NB4 (cell line): ENCODE measurements around the gene HSPG2.
"Not testable (repeated sequence)": the region's sequence is repeated elsewhere in the genome, so short reads cannot be mapped to it uniquely, and the experiment has no call there.

Source experiments
- DNase-seq: peaks from one replicate; pipeline ENCODE4 v3.0.0; 2010; ENCODE audit warnings: low read depth
- H3K4me3 ChIP-seq: one replicate; pipeline ENCODE4 v1.5.1; 2011; ENCODE audit warnings: mild to moderate bottlenecking, low read depth, low read length, moderate library complexity
- MYC ChIP-seq: IDR thresholded peaks from 2 replicates; pipeline ENCODE4 v1.6.1; 2011; ENCODE audit warnings: low read depth, low read length
- POLR2A ChIP-seq: IDR thresholded peaks from 2 replicates; pipeline ENCODE4 v1.6.1; 2011; ENCODE audit warnings: mild to moderate bottlenecking; ENCODE audit not compliant: insufficient read length; ENCODE audit errors: extremely low read depth
- TF ChIP-seq, protein P1 (sequence below): IDR thresholded peaks from 2 replicates; pipeline ENCODE4 v1.6.1; 2011; ENCODE audit warnings: low read depth, low read length
- TF ChIP-seq, protein P2 (sequence below): IDR thresholded peaks from one replicate; pipeline ENCODE4 v1.5.1; 2012; ENCODE audit warnings: low read depth, low read length

HSPG2 gene

DNA sequence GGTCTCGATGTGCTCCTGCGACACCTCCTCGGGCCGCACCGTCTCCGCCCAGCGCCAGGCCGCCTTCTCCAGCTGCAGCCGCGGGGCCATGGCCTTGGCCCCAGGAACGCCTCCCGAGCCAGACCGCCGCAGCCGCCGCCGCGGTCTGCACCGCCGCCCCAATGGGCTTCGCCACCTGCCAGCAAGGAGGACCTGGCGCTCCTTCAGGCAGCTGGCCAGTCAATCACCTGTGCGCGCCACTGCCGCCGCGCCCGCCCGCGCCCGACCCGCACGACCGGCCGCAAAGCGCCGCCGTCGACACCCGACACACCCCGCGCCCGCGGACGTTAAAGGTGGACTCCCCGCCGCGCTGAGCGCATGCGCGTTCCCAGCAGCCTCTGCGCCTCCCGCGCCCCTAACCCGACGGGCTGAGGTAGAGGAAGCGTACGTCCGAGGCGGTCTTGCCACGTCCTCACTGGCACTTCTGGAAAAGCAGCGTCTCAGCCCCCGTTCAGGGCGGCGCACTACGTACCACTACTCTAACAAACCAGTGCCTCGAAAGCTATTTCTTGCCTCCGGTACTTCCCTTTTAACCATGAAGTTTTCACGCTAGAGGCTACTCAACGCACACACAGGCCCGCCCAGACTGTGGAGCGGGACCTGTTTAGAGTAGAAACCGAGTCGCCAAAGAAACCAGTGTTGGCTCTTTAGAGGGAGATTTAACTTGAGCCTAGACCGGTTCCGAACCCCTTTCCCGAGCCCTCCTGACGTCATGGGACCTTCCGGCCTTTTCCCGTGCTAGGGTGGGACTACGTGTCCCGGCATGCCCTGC is 154.0 kb downstream of the HSPG2 start, which contains the start of gene USP48:
Gene USP48, minus strand, starts transcription at position 282 of the 811 bp plus-strand sequence. Its CDS starts 192 bp downstream, at position 90.
- peak within 1 kb of the TSS; percentile 85 for H3K4me3 ChIP-seq
- peak; percentile 97 for DNase-seq
- no peak for TF ChIP-seq MYC
- TF ChIP-seq, protein P1, sequence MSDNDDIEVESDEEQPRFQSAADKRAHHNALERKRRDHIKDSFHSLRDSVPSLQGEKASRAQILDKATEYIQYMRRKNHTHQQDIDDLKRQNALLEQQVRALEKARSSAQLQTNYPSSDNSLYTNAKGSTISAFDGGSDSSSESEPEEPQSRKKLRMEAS: peak; percentile 54; the same call in 1 of the 2 replicates
- peak; percentile 98 for TF ChIP-seq POLR2A

DNA sequence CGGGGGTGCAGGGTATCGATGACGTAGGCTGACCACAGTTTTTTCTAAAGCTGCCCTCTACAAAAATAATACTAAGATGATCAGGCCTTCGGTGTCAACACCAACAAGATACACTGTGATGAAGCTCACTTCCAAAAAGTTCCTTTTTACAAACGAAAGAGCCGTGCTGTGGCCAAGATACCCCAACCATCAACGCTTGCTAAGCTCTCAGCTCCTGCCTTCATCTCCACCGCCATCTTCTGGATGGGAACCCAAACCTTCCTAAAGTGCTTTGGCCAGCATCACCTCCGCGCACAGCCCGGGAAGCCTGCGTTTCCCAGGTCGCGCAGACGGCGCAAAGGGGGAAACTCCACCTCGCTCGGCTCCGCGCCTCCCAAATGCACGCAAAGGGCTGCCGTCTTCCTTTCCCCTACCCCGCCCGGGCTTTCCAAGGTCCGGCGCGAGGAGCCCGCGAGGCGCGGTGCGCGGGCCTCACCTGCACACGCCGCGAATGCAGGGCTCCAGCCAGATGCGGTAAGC is 154.7 kb downstream of the HSPG2 start:
- TF ChIP-seq POLR2A: no peak
- TF ChIP-seq, protein P1: no peak
- TF ChIP-seq MYC: peak; percentile 11; the same call in 1 of the 2 replicates
- peak; percentile 83 for DNase-seq
- peak overlapping the region; percentile 85 for H3K4me3 ChIP-seq

DNA sequence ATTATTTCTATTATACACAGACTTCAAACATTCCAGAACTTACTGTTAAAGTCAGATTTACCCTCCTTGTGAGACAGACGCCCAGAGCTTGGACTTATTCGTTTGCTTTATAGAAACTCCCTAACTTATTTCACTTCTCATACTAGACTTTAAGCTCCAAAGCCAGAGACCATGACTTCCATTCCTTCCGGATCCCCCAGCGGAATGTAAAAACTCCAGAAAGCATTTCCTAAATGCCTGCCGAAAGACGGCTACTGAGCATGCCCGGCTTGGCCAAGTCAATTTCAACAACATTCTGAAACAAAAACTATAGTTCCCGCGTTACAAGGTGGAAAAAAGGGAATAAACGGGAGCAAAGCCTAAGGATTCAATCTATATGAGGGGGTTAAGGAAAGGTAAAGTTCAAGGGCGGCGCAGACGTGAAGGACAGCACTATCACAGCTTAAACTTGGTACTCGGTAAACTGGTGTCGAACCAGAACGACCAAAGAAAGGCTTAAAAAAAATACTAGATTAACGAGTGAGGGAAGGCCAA is 155.2 kb downstream of the HSPG2 start:
- H3K4me3 ChIP-seq: peak overlapping the region; percentile 85
- TF ChIP-seq, protein P1: 0 out of 2 replicates have a peak, but pooled peaks have one; percentile 5
- TF ChIP-seq POLR2A: no peak
- peak; percentile 37 for DNase-seq

DNA sequence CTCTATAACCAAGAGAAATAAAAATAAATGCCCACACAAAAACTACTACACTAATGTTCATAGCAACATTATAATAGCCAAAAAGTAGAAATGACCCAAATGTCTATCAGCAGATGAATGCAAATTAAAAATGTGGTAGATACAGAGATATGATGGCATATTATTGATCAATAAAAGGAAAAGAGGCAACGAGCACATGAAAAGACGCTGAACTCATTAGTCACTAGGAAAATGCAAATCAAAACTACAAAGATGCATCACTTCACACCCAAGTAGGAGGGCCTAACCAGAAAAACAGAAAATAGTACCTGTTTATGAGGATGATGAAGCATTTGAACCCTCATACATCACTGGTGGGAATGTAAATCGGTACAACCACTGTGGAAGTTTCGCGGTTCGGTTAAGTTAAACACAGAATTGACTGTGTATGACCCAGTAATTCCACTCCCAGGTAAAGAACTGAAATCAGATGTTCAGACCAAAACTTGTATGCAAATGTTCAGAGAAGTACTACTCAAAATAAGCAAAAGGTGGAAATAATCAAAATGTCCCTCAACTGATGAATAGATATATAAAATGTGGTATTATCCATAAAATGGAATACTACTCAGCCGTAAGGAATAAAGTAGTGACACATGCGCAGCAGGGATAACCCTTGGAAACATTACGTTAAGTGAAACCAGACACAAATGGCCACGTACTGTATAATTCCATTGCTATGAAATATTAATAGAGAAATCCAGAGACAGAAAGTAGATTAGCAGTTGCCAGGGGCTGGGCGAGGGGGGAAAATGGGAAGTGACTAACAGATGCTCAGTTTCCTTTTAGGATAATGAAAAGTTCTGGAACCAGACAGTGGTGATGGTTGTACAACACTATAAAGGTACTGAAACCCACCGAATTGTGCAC is 157.2 kb downstream of the HSPG2 start:
- no peak for DNase-seq
- H3K4me3 ChIP-seq: peak overlapping the region; percentile 37
- TF ChIP-seq POLR2A (no peak), MYC (no peak)
- TF ChIP-seq, protein P1: no peak
- TF ChIP-seq, protein P2, sequence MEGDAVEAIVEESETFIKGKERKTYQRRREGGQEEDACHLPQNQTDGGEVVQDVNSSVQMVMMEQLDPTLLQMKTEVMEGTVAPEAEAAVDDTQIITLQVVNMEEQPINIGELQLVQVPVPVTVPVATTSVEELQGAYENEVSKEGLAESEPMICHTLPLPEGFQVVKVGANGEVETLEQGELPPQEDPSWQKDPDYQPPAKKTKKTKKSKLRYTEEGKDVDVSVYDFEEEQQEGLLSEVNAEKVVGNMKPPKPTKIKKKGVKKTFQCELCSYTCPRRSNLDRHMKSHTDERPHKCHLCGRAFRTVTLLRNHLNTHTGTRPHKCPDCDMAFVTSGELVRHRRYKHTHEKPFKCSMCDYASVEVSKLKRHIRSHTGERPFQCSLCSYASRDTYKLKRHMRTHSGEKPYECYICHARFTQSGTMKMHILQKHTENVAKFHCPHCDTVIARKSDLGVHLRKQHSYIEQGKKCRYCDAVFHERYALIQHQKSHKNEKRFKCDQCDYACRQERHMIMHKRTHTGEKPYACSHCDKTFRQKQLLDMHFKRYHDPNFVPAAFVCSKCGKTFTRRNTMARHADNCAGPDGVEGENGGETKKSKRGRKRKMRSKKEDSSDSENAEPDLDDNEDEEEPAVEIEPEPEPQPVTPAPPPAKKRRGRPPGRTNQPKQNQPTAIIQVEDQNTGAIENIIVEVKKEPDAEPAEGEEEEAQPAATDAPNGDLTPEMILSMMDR: no peak

DNA sequence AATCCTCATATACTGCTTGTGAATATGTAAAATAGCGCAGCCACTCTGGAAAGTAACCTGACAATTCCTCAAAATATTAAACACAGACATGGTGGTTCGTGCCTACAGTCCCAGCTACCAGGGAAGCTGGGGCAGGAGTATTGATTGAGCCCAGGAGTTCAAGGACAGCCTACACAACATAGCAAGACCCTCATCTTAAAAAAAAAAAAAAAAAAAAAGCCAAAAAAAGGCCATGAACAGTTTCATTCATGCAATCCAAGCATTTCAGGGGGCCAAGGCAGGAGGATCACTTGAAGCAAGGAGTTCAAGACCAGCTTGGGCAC is 158.7 kb downstream of the HSPG2 start:
- no peak overlapping the region for H3K4me3 ChIP-seq
- no peak for DNase-seq
- no peak for TF ChIP-seq MYC
- TF ChIP-seq, protein P1: no peak
- TF ChIP-seq, protein P2: no peak
- TF ChIP-seq POLR2A: no peak

DNA sequence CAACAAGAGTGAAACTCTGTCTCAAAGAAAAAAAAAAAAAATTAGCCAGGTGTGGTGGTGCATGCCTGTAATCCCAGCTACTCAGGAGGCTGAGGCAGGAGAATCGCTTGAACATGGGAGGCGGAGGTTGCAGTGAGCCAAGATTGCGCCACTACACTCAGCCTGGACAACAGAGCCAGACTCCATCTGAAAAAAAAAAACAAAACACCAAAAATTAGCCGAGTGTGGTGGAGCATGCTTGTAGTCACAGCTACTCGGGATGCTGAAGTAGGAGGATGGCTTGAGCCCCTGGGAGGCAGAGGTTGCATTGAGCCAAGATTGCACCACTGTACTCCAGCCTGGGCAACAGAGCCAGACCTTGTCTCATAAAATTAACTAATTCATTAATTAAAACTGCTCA is 160.2 kb downstream of the HSPG2 start:
- DNase-seq, H3K4me3 ChIP-seq: not testable (repeated sequence)

DNA sequence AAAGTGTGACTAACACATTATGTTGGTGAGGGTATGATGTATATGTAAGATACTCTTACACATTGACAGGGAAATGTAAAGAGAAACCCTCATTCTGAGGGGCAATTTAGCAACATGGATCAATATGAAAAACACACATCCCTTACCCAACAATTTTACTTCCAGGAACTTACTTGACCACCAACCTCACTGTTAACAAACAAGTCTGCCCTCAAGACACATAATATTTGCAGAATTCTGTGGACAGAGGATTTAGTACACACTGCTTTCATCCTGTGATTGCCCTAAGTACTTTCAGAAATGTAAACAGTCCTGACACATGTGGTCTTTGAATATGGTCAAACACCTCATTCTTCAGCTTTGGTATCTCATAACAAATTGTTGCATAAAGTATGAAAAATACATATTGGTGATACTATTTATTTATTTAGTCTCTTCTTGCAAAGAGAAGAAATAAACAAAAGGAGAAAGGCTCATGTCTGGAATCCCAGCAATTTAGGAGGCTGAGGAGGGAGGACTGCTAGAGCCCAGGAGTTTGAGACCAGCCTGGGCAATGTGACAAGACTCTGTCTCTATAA is 161.0 kb downstream of the HSPG2 start:
- DNase-seq: no peak

More for the DNA sequence above, 161.0 kb downstream of the HSPG2 start:
- no peak for TF ChIP-seq MYC
- TF ChIP-seq, protein P2: no peak
- H3K4me3 ChIP-seq: no peak overlapping the region
